Tibial nerve (tissue), 4 donors: ENCODE results near the gene SPRYD3. TPM values are rescaled to one million over a fixed set of nuclear protein-coding genes. Genes with fewer than 3 reads are reported as not detected.

Source experiments
- small RNA-seq: library from RNA; depleted of rRNA; stranded (forward); fragments of <200 nt; gene quantifications from one replicate; pipeline ENCODE3, GENCODE V24; 2016
- total RNA-seq, 4 donors: library from RNA; depleted of rRNA; stranded (reverse); fragments of >200 nt; gene quantifications; one replicate each; pipeline ENCODE4 v1.1.0, GENCODE V29; 2016

The SPRYD3 gene
- total RNA-seq, 4 donors from 2014 or later = 51.8 to 57.0 (median 54.3) TPM

Small RNAs within 50 kb of the gene (small RNA-seq; reads per million reads assigned to genes)
- gene MIR6757 = not detected

Other genes starting within 250 kb of the SPRYD3 start
- gene KRT79, start 245.1 kb downstream of the SPRYD3 start, total RNA-seq = 1 to 10 TPM in 1 of 4 donors, not detected in 3; 3.9 TPM
- 10 to 100 TPM in 1 of 4 donors, not detected in 3; 10.8 TPM for gene KRT78, start 230.4 kb downstream of the SPRYD3 start, total RNA-seq
- 10 to 100 TPM in 2 of 4 donors, 1 to 10 TPM in 1, under 1 TPM in 1; 0.20 to 19.7 (median 10.2) TPM for gene KRT8, start 174.3 kb downstream of the SPRYD3 start, total RNA-seq
- 1 to 10 TPM in 3 of 4 donors, under 1 TPM in 1; 0.78 to 8.1 (median 3.5) TPM for gene KRT18, start 130.3 kb downstream of the SPRYD3 start, total RNA-seq
- 100 to 1,000 TPM; 297 to 484 (median 401) TPM for gene EIF4B, start 72.9 kb downstream of the SPRYD3 start, total RNA-seq
- gene TNS2, start 29.3 kb downstream of the SPRYD3 start, total RNA-seq = 100 to 1,000 TPM; 411 to 653 (median 546) TPM
- 1,000 to 10,000 TPM; 1,043 to 8,473 (median 5,787) TPM for gene IGFBP6, start 18.3 kb upstream of the SPRYD3 start, total RNA-seq
- gene SOAT2, start 24.1 kb upstream of the SPRYD3 start, total RNA-seq = 1 to 10 TPM in 1 of 4 donors, under 1 TPM in 3; 0.30 to 2.9 (median 0.72) TPM
- gene ZNF740, start 101.3 kb upstream of the SPRYD3 start, total RNA-seq = 10 to 100 TPM; 10.2 to 67.7 (median 22.7) TPM
- 10 to 100 TPM; 52.4 to 90.6 (median 78.7) TPM for gene CSAD, start 101.5 kb upstream of the SPRYD3 start, total RNA-seq
- 10 to 100 TPM in 2 of 4 donors, 1 to 10 TPM in 2; 3.6 to 15.1 (median 8.9) TPM for gene ITGB7, start 127.9 kb upstream of the SPRYD3 start, total RNA-seq
- 10 to 100 TPM; 28.0 to 32.3 (median 31.4) TPM for gene RARG, start 152.8 kb upstream of the SPRYD3 start, total RNA-seq
- 1 to 10 TPM in 3 of 4 donors, not detected in 1; 2.2 to 8.7 (median 2.5) TPM for gene ESPL1, start 188.9 kb upstream of the SPRYD3 start, total RNA-seq
- 100 to 1,000 TPM; 518 to 673 (median 591) TPM for gene PFDN5, start 216.2 kb upstream of the SPRYD3 start, total RNA-seq
- gene MYG1, start 220.3 kb upstream of the SPRYD3 start, total RNA-seq = 10 to 100 TPM; 49.2 to 82.8 (median 54.3) TPM
- gene AAAS, start 242.2 kb upstream of the SPRYD3 start, total RNA-seq = 10 to 100 TPM; 55.5 to 76.8 (median 64.5) TPM